ENCODE measurements around the gene SMIM33.
"Not testable (repeated sequence)": the region's sequence is repeated elsewhere in the genome, so short reads cannot be mapped to it uniquely, and the experiment has no call there.

DNA sequence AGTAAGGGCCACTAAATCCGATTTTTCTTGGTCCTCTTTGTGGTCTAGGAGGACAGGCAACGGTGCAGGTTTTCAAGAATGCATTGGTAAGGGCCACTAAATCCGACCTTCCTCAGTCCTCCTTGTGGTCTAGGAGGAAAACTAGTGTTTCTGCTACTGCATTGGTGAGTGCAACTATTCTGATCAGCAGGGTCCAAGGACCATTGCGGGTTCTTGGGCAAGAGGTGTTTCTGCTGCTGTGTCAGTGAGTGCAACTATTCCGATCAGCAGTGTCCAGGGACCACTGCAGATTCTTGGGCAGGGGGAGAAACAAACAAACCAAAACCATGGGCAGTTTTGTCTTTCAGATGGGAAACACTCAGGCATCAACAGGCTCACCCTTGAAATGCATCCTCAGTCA is 33.9 kb downstream of the SMIM33 start:
- TF ChIP-seq, protein P1, sequence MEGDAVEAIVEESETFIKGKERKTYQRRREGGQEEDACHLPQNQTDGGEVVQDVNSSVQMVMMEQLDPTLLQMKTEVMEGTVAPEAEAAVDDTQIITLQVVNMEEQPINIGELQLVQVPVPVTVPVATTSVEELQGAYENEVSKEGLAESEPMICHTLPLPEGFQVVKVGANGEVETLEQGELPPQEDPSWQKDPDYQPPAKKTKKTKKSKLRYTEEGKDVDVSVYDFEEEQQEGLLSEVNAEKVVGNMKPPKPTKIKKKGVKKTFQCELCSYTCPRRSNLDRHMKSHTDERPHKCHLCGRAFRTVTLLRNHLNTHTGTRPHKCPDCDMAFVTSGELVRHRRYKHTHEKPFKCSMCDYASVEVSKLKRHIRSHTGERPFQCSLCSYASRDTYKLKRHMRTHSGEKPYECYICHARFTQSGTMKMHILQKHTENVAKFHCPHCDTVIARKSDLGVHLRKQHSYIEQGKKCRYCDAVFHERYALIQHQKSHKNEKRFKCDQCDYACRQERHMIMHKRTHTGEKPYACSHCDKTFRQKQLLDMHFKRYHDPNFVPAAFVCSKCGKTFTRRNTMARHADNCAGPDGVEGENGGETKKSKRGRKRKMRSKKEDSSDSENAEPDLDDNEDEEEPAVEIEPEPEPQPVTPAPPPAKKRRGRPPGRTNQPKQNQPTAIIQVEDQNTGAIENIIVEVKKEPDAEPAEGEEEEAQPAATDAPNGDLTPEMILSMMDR (IDR thresholded peaks at IDR 0.05), result not testable (repeated sequence)
- not testable (repeated sequence) for TF ChIP-seq POLR2A (IDR thresholded peaks at IDR 0.05)
